Measurements from ENCODE around the gene AHRR. TPM values are rescaled to one million over a fixed set of nuclear protein-coding genes. Genes with fewer than 3 reads are reported as not detected.

Gene AHRR
- total RNA-seq, 4 donors from 2014 or later = 1.3 to 8.8 (median 1.5) TPM

DNA sequence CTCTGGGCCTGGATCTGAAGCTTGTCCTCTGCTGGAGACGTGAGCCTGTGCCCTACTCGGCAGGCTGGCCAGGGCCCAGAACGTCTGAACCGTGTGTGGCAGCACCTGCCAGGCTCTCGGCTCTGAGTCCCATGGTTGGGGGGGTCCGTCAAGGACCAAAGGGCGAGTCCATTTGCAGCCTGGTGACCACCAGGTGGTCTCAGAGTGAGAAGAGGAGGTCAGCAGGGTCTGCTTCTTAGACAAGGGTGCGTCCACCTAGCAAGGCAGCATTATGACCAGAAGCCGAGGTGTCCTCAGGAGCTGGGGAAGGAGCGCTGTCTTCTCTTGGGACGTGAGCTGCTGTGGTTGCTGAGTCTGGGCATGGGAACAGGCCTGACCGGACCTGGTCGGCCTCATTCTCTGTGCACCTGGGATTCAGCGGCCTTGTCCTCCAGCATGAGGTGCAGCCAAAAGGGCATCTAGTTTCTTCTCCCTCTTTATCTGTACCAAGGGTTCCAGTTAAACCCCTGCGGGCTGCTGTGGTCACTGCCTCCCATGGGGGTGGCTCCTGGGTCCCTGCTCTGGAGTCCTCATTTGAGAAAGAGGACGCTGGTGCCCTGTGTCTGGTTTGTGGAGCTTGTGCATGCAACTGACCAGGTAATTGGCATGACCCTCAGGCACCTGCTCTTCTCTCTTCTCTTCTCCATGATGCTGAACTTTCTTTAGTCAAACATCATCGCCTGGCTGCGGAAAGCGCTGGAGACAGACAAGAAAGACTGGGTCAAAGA is 135.9 kb downstream of the AHRR start:
- WGBS, 2 donors (ENCODE audit: low coverage in 1 of 2) = 96% methylated on average over 19 of the region's 19 CpGs; no CpG with 5 or more reads in 1 of the 2 donors
- in situ Hi-C loops (cut with MboI; ENCODE audit: low pct_ligation_motif_present in 1 of 4, low pct_unique_long_range_greater_than_20kb in 1 of 4, low sequenced_read_pairs in 3 of 4) = no loop called here
- intact Hi-C loops (cut with DNase I; ENCODE audit: low total_unique reads) = no loop called here

DNA sequence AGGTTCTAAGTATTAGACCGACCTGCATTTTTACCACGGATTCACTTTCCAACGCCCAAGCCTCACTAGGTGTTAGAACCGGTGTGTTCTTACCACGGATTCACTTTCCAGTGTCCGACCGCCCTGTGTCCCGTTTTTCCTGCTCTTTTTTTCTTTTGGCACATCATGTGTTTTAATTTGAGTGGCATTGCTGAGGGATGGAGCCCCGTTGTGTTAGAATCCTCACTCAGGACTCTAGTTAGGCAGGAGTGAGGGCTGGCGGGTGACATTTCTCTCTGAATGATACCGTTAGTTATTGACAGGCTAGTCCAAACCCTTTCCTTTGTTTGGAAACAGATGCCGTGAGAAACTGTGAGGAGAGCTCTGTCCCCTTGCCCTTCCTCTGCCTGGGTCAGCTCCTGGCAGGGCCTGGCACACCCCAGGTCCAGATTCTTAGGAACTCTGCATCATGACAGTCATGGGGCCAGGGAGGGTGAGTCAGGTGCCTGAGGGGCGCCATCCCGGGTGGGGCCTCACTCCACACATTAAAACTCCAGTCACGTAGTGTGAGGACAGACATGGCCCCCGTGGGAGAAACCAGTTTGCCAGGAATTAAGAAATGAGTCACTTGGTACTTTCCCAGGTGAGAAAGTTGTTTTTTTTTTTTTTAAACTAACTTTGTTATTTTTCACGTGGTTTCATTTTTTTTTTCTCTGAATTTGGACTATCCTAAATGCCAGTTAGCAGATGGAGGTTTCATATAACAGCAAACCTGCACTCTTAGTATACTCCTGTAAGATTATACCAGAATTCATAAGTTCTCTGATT is 137.2 kb downstream of the AHRR start:
- intact Hi-C loops (cut with DNase I; ENCODE audit: low total_unique reads) (no loop called here), in situ Hi-C loops (cut with MboI; ENCODE audit: low pct_ligation_motif_present in 1 of 4, low pct_unique_long_range_greater_than_20kb in 1 of 4, low sequenced_read_pairs in 3 of 4) (no loop called here)
- Histone ChIP-seq H3K36me3 (peaks cover 0 to 59% (median 26%) of the 10 kb centered on the region in 4 donors), H3K9me3 (no peaks in the 10 kb centered on the region), H3K4me3 (no peak overlapping the region), H3K27me3 (no peaks in the 10 kb centered on the region), H3K4me1 (no peaks in the 10 kb centered on the region), H3K27ac (no peak overlapping the region)
- peak; percentile 5 for DNase-seq
- 72 to 76% methylated on average over 5 to 17 of the region's 17 CpGs for WGBS, 2 donors (ENCODE audit: low coverage in 1 of 2)
- TF ChIP-seq, protein P1, sequence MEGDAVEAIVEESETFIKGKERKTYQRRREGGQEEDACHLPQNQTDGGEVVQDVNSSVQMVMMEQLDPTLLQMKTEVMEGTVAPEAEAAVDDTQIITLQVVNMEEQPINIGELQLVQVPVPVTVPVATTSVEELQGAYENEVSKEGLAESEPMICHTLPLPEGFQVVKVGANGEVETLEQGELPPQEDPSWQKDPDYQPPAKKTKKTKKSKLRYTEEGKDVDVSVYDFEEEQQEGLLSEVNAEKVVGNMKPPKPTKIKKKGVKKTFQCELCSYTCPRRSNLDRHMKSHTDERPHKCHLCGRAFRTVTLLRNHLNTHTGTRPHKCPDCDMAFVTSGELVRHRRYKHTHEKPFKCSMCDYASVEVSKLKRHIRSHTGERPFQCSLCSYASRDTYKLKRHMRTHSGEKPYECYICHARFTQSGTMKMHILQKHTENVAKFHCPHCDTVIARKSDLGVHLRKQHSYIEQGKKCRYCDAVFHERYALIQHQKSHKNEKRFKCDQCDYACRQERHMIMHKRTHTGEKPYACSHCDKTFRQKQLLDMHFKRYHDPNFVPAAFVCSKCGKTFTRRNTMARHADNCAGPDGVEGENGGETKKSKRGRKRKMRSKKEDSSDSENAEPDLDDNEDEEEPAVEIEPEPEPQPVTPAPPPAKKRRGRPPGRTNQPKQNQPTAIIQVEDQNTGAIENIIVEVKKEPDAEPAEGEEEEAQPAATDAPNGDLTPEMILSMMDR (IDR thresholded peaks at IDR 0.05) = no peak
- TF ChIP-seq POLR2AphosphoS5 (IDR thresholded peaks at IDR 0.05) (no peak), POLR2A (IDR thresholded peaks at IDR 0.05) (no peak), EP300 (IDR thresholded peaks at IDR 0.05; ENCODE audit: low read depth) (no peak)

More for the DNA sequence above, 135.9 kb downstream of the AHRR start:
- Histone ChIP-seq H3K36me3 (peaks cover 0 to 60% (median 25%) of the 10 kb centered on the region in 4 donors), H3K27ac (no peak overlapping the region), H3K9me3 (peaks cover 0 to 1% of the 10 kb centered on the region in 2 donors), H3K4me1 (no peaks in the 10 kb centered on the region), H3K4me3 (no peak overlapping the region), H3K27me3 (no peaks in the 10 kb centered on the region)
- peak; percentile 5 for DNase-seq
- no peak for TF ChIP-seq POLR2AphosphoS5 (IDR thresholded peaks at IDR 0.05)
- TF ChIP-seq, protein P1 (IDR thresholded peaks at IDR 0.05) = no peak
- no peak for TF ChIP-seq EP300 (IDR thresholded peaks at IDR 0.05; ENCODE audit: low read depth)
- no peak for TF ChIP-seq POLR2A (IDR thresholded peaks at IDR 0.05)

DNA sequence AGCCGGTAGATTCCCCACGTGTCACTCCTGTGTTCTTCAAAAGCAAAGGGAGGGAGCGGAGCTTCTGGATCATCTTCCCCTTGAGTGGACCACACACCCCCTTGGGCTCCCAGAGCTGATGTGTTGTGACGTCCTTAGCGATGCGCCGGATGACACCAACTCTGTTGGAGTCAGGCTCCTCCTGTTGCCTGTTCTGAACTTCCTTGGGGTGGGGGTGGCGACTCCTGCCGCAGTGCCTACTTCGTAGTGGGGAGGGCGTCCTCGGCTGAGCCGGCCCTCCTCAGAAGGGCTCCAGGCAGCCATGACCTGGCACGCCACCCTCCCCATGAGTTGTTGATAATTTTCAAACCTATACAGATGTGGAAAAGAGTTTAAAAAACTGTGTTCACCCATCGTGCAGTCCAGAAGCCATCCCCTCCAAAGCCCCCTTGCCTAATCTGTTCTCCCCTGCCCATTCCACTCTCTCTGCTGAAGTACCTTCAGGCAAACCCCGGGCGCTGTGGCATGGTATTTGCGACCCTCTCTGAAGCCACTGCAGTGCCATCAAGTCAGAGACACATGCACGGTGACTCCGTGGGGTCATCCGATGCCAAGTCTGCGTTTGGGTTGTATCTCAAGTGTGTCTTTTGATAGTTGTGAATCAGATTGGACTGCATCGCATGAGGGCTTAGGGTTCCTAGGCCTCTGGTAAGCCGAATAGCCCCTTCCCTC is 138.2 kb downstream of the AHRR start:
- WGBS, 2 donors (ENCODE audit: low coverage in 1 of 2) = 94 to 100% methylated on average over 7 to 24 of the region's 24 CpGs
- Histone ChIP-seq H3K27me3 (no peaks in the 10 kb centered on the region), H3K4me3 (no peak overlapping the region), H3K27ac (no peak overlapping the region), H3K36me3 (peaks cover 0 to 56% (median 21%) of the 10 kb centered on the region in 4 donors), H3K4me1 (no peaks in the 10 kb centered on the region), H3K9me3 (no peaks in the 10 kb centered on the region)
- in situ Hi-C loops (cut with MboI; ENCODE audit: low pct_ligation_motif_present in 1 of 4, low pct_unique_long_range_greater_than_20kb in 1 of 4, low sequenced_read_pairs in 3 of 4) (no loop called here), intact Hi-C loops (cut with DNase I; ENCODE audit: low total_unique reads) (loop anchor here (10.0 kb wide), 1 partner anchor 445 kb away; no protein-coding TSS in a partner anchor)
- TF ChIP-seq EP300 (IDR thresholded peaks at IDR 0.05; ENCODE audit: low read depth) = no peak
- TF ChIP-seq POLR2A (IDR thresholded peaks at IDR 0.05) = no peak
- TF ChIP-seq POLR2AphosphoS5 (IDR thresholded peaks at IDR 0.05) = no peak
- TF ChIP-seq, protein P1 (IDR thresholded peaks at IDR 0.05) = no peak
- peak; percentile 4 for DNase-seq

Data from transverse colon (tissue), 4 donors.